Brain pericyte (primary cell): ENCODE measurements around the gene SORBS1.

ENCODE experiments used
- DNase-seq: peaks from one replicate; pipeline ENCODE4 v3.0.0-alpha.2; 2012; ENCODE audit warnings: low read depth, low spot score

SORBS1 gene

DNA sequence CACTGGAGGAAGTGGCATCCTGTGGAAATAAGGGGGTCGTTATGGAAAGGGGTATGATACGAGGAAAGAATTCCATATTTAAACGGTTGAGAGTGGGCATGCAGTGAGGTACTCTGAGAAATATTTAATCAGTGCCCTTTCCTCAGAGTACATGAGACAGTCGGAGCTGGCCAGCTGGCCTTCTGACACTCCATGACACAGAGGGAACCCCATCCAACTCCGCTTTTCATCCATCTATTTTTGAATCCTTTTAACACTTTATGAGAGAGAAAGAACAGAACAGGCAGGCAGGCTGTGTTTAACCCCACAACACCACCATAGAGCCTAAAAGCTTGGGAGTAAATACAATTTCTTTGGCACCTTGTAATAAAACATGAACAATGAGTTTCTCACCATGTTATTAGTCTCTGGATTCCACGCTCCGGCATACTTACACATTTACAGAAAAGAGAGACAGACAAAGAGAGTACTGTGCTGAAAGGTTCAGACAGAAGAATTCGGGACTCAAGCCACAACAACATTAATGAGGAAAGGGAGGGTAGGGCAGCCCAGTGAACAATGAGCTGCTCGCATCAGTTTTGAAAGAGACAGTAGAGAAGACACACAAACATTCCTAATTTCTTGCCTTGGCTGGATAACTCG lies 146.2 kb downstream of the SORBS1 start:
- DNase-seq: no peak

DNA sequence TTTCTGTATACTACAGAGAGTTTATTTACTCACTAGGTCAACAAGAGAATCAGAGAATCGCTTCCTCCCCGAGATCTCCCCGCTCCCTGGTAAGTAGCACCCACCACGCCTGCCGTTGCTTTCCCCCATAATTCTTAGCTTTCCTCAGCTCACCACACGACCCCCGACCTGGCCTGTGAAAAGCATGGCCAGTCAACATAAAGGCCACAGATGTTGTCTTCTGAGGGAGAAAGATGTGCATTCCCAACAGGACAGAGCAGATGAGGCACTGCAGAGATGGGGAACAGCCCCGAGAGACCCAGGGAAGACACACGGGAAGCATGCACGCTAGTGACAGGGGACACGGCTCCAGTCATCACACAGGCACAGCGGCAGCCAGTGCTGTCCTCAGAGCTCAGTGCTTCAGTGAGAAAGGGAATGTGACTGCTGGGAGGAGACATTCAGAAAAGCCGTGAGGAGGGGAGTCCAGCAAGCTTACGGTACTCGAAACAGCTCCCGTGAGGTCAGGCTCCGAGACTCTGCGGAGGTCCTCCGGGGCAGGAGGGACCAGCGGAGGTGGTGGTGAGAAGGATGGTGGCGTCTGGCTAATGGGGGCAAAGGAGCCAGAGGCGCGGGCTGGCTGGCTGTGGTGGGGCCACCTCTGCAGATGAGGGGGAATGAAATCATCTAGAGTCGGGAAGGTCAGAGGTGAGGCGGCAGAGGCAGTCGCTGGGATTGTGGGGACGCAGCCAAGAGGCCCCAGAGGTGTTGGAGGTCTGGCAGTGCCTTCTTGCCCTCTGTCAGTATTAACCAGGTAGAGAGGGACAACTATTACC lies 146.9 kb downstream of the SORBS1 start:
- no peak for DNase-seq

DNA sequence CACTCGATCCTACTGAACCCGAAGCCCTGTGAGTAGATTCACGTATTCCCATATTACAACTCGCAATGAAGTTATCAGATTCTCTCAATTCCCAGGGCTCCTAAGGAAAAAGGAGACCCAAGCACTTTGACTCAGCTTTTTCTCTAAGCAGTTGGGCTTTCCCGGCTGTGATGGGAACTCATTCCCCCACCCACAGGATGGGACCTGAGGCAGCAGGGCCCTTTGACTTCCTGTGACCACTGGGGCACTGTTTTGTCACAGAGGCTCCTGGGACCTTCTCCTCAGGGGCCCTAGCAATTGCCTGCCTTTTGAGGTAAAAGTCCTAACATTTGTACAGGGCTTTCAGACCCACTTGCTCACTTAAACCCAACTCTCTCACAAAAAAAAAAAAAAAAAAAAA lies 147.6 kb downstream of the SORBS1 start:
- DNase-seq: no peak

DNA sequence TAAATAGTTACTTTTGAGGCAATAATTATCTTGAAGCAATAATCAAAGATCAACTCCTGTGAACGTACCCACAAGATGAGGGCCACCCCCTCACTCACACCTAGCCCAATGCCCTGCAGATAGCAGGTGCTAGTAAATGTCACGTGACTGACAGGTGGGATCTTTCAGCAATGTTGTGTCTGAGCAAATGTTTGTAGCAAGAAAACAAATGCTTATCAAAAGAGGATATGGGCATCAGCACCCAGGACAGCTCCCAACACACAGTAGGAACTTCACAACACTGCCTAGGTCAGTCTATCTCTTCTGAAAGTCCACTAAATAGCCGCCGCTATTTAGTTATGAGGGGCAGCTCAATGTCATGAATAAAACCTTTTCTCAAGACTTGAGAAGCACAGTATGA lies 149.5 kb downstream of the SORBS1 start:
- no peak for DNase-seq

DNA sequence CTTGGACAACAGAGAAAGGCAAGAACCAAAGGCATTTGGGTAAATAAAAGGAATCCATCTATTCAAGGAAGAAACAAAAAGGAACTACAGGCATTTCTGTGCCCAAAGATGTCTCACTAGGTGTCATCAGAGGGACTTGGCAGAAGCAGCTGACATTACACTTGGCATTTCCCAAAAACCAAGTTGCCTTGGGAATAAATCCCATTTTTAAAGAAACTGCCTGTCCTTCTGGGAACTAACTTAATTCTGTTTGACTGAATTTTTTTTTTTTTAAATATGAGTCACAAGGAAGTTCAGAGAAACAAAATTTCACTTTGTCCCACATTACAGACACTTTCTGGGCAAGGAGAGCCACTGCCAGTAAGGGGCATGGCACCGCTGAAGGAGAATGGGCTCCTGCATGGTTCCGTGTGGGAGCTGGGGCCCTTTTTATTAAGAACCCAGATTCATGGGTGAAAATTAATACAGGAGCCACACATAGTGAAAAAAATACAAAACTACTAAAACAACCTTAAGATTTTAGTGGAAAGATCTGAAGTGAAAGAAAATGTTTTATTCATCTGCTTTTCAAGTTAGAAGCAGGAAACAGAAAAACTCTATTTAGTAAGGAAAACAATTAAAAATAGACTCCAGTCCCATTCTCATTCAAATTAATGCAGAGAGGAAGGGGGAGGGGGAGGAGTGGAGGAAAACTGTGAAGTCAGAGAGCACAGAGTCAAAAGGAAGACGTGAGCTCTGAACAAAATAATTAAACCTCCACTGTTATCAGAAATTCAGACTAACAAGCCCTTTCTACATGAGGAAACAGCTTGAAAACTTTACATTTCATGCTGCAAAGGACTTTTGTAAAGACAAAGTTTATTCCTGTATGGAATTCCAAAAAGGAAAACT lies 151.9 kb downstream of the SORBS1 start:
- no peak for DNase-seq

DNA sequence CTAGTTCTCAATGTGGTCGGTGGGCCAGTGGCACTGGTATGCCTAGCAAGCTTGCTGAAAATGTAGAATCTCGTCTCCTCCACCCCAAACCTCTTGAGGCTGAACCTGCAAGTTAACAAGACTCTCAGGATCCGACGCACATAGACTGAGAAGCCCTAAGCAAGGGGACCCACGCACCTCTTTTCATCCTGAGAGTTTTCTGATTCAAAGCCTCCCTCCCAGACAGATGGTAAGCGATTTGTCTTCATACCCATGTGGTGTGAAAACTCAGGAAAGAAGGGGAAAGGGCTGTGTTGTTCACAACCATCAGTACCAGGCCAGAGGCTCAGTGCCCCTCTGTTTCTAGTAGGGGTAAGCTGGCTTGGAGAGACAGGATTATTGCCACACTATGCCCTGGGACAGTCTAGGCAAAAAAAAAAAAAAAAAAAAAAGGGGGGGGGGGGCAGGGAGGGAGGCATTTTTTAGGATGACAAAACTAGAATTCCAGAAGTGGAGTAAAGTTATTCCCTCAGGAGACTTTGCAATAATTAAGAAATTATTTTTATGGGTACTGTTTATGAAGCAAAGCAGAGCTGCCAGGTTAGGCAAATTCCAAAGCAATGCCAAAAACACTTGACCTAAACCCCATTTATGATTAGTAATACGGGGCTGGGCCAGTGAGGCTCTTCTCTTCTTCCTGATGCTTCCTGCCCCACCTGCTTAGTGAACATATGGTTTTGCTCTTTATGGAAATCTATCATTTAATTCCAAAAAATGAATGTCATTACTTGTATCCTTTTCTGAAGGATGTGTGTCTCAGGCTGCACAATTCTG lies 152.8 kb downstream of the SORBS1 start:
- no peak for DNase-seq

DNA sequence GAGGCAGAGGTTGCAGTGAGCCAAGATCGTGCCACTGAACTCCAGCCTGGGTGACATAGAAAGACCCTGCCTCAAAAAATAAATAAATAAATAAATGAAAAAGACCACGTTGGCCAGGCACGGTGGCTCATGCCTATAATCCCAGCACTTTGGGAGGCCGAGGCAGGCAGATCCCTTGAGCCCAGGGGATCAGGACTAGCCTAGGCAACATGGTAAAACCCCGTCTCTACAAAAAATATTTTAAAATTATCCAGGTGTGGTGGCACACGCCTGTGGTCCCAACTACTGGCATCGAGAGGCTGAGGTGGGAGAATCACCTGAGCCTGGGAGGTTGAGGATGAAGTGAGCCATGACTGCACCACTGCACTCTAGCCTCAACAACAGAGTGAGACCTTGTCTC lies 153.6 kb downstream of the SORBS1 start:
- DNase-seq: no peak

DNA sequence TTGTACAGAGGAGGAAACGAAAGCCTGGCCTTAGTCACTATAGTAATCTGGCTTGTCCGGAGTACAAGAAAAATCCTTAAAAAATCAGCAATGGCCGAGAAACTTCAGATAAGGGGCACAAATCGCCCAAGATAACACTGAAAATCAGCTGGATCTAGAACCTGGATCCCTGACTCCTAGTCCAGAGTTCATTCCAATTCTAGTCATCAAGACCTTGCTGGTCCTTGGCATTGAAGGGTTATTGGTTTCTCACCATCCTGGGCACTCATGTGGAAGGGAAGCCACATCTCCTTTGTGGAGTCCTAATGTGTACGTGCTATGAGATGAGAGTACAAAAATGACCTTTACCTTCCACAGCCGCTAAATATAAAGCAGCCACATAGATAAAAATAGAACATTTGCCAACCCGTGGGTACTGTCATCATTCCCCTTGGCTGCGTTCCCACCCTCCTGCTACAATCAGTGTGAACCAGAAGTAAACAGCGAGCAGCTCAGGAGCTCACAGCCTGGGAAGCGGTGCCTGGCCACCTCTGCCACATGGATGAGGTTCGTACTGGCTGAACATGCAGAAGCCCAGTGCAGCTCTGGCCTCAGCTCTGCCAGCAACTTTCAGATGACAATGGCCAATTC lies 154.4 kb downstream of the SORBS1 start:
- DNase-seq: no peak

DNA sequence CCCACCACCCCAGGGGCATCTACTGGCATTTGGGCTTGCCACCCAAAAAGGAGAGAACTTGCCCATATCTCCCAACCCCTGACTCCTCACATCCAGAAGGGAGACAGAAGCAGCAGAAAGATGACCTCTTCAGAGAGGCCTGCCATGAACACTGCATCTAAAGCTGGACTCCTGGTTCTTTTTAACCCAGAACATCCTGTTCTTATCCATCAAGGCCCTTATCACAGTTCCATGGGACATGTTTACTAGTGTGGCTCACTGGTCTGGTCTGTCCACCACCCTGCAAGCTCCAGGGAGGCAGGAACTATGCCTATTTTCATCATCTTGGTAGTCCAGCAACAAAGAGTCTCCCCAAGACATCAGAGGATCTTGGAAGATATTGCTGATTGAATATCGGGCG lies 155.5 kb downstream of the SORBS1 start:
- no peak for DNase-seq

DNA sequence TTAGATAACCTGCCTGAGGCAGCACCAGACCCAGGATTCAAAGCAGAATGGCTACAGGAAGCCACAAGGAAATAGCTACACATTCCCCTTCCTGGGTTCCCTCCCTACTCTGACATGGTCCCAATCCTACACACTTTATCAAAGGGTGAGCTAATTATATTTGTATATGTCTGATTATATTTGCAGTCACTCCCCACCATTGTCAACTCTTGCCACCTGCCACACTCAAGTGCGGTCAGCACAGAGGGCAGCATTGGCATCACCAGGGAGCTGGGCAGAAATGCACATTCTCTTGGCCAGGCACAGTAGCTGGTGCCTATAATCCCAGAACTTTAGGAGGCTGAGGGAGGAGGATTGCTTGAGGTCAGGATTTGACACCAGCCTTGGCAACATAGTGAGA lies 156.3 kb downstream of the SORBS1 start:
- DNase-seq: no peak

DNA sequence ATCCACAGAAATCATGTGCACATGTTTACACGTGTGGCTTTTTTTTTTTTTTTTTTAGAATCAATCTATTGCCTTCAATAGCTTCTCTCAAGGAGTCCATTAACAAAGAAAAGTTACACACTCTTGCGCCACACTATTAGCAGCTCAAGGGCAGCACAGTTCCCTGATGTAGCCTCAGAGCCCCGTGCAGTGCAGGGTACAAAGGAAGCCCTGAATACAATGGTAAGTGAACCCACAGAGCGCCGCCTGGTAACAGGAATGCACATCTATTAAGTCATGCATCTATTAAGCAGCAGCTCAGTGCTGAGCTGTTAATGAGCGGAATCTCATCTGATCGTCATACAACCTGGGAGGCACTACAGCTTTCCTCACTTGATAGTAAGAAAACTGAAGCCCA lies 156.7 kb downstream of the SORBS1 start:
- no peak for DNase-seq

DNA sequence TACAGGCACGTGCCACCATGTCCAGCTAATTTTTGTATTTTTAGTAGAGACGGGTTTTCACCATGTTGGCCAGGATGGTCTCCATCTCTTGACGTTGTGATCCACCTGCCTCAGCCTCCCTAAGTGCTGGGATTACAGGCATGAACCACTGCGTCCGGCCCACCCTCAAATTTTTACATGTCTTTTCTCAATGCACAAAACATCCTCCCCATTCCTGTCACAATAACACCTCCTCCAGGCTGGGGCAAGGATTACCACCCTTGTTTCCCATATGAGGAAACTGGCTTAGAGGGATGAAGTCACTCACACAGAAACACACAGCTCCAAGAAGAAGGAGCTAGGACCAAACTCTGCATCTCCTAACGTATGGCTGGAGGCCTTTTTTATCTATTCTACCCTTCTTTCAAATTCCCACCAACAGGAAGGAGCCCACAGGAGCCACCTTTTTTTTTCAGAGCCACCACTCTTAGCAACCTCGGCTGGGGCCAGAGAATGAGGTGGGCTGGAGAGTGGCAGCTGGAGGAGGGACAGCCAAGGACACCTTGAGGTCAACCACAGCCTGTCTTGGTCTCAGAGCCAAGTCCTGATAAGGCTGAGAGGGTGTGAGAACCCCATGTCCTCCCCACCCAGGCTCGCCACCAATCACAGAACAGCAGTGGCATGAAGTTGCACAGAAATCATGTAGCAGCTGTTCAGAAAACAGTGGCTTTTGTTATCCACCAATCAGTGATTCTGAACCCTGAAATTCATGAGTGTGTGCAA lies 157.3 kb downstream of the SORBS1 start:
- no peak for DNase-seq

DNA sequence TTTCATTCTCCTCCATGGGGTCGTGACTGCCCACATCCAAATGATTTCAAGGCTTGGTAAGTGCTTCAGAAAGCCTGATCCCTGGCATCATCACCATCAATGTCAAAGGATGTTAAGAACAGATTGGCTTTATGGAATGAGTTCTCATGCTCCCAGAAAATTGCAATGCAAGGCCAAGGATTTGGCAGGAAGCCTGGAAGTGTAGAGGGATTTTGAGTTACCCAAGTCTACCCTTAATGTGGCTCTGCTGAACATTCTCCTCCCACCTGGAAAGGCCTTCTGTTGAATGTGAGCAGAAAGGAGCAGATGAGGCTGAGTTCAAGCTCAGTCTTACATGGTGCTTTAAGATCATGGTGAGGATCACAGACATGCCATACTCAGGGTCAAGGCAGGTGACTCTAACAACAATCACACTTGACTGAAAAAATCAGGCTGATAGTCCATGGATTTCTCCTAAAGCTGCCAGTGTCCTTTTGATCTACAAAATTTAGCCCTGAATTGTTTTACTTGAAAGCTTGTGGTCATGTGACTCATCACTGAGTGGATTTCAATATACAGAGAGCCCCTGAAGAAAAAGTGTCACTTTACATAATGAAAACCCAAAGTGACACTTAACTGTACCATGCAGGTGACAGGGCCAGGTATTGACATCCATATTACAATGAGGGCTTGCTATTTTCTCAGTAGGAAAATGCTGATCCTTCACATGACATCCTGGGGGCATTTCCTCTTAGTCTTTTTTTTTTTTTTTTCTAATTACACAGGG lies 159.3 kb downstream of the SORBS1 start:
- no peak for DNase-seq

DNA sequence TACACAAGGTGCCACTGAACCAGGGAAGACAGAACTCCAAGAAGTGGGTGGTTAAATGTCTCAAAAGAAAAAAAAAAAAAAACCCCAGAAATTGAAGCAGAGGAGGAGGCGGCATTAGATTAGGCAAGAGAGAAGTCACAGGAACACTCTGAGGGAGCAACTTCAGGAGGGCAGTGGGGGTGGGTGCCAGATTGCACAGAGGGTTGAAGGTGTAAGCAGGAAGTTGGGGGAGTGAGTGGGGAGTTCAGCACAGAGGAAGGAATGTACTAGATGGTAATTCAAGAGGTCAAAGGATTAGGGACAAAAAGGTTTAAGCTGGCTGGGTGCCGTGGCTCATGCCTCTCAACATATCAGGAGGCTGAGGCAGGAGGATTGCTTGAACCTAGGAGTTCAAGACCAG lies 160.4 kb downstream of the SORBS1 start:
- DNase-seq: no peak

DNA sequence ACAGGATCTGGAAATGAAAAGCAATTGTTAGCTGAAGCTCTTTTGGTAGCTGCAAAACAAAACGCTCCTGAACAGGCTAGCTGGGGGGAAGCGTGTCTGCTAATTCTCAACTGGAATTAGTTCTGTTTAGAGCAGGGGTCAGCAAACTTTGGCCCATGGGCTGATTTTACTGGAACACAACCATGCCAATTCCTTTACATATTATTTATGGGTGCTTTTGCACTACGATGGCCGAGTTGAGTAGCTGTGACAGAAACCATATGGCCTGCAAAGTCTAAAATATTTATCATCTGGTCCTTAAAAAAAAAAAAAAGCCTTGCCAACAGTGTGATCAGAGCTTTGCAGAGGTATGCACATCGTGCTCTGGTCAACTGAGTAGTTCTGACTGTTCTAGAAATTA lies 162.0 kb downstream of the SORBS1 start:
- no peak for DNase-seq

DNA sequence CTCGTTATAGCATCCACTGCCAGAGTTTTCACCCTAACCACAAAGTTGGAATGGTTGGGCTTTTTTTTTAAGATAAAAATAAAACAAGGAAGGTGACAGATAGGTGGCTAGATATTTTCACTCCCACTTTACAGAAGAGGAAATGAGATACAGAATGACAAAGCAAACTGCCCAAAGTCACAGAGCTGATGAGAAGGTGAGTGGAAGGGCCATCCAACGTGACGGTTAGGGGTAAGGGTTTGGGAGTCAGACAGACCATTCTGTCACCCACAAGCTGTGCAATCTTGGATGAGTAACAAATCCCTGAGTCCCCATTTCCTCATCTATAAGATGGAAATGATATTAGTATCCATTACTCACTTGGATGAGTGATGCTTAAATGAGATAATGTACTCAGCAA lies 163.4 kb downstream of the SORBS1 start:
- no peak for DNase-seq

DNA sequence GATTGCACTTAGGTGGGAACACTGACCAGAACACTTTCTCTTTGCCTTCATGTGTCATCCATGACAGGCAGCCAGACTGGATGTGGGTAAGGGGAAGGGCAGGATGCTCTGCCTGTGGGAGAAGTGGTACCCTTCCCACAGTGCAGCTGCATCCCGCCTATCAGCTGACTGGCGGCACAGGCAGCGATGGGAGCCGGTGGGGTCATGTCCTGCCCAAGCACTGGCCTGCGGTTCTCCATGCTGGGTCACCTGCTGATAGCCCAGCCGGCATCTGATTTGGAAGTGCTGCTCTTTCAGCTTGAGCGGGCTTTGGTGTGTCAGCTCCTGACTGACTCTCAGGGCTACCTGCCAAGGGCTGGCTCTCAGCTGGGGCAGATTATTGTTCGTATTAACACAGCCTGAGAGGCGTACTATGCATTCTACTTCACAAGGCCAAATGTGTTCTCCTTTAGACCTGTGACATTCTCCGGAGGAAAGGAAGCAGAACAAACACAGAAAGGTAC lies 165.2 kb downstream of the SORBS1 start:
- DNase-seq: no peak

DNA sequence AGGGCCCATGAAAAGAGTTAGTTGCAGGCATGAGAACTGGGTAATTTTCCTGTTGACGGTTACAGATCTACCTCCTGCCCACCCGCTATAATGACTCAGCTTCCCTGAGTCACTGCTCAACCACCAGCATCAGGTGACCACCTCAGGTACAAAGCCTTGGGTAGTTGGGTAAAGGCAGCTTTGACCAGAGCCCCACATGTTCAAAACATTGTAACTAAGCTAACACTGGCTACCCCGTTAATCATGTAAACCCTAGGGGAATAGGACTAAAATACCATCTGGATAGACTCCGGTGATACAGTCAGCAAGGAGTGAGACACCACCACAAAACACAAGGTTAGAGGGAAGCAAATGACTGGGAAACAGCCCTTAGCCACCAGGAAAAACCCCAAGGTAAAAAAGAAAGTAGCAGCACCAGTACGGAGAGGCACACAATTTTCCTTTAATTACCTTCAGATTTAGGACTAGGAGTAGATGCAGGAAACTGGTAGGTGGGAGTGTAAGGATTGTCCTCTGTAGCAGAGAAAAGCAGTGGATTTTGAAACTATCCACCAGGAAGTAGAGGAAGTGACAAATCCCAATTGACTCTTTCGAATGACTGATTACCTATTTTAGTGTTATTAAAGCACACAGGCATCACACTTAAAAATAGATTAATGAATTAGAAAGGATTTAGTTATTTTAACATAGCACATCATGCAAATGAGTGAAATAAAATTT lies 166.8 kb downstream of the SORBS1 start:
- no peak for DNase-seq

DNA sequence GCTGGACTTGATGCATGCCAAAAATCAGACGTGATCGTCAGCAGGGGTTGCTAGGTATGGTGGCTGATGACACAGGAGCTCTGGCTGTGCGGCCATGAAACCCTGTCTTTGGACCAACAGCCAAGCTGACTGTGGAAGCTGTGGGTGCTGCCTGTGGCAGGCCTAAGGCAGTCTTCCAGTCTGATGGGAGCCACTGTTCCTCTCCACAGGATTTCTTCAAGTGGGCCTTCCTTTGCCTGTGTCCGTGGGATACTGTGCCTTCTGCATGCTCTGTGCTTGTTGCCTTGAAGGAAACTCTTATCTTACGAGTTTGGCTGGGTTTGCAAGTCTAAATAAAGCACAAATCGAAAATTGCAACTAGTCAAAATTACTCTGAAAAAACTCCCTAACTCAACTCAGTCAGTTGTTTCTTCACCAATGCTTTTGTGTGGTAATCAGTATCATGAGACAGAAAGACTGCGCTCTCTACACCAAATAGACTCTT lies 168.4 kb downstream of the SORBS1 start:
- no peak for DNase-seq
